ENCODE measurements around the gene PPIAL4G. TPM values are rescaled to one million over a fixed set of nuclear protein-coding genes. Genes with fewer than 3 reads are reported as not detected.
"Not testable (repeated sequence)": the region's sequence is repeated elsewhere in the genome, so short reads cannot be mapped to it uniquely, and the experiment has no call there.

The PPIAL4G gene
- under 1 TPM; 0.33 to 0.50 (median 0.43) TPM for total RNA-seq
- 2.3 TPM for total RNA-seq (2013)

GRCh38 chr1:148483029-148483428 lies at the start of gene PPIAL4G:
Gene PPIAL4G (minus strand): TSS chr1:148483302. CDS start chr1:148483252, 50 bp downstream.
- H3K27me3 Mint-ChIP-seq (ENCODE audit: low read depth in 2 of 2); DNase-seq; H3K9me3 ChIP-seq (ENCODE audit: control insufficient read depth, insufficient read depth, low read length); H3K4me3 ChIP-seq (ENCODE audit: low read length); H3K27ac ChIP-seq (ENCODE audit: low read length); H3K4me1 Mint-ChIP-seq; H3K4me1 ChIP-seq (ENCODE audit: control insufficient read depth, insufficient read depth, low read length); ATAC-seq; H3K36me3 ChIP-seq (ENCODE audit: control insufficient read depth, insufficient read depth, low read length); H3K27me3 ChIP-seq (ENCODE audit: control insufficient read depth, insufficient read depth, low read length); H3K9me3 Mint-ChIP-seq; intact Hi-C loops (cut with micrococcal nuclease); H3K36me3 Mint-ChIP-seq: not testable (repeated sequence)
- peak within 1 kb of the TSS in 1 of 2 donors; percentile 58 for H3K27ac Mint-ChIP-seq
- peak within 1 kb of the TSS; percentile 40 for H3K4me3 Mint-ChIP-seq
- WGBS (ENCODE audit: insufficient coverage), result 90% methylated on average over 11 of the region's 12 CpGs

- H3K27ac ChIP-seq (ENCODE audit: low read length); H3K27me3 ChIP-seq (ENCODE audit: control insufficient read depth, insufficient read depth, low read length); H3K36me3 Mint-ChIP-seq; H3K36me3 ChIP-seq (ENCODE audit: control insufficient read depth, insufficient read depth, low read length); H3K27me3 Mint-ChIP-seq (ENCODE audit: low read depth in 2 of 2); H3K4me1 ChIP-seq (ENCODE audit: control insufficient read depth, insufficient read depth, low read length); H3K9me3 Mint-ChIP-seq; ATAC-seq; H3K27ac Mint-ChIP-seq; H3K4me3 Mint-ChIP-seq; H3K9me3 ChIP-seq (ENCODE audit: control insufficient read depth, insufficient read depth, low read length); intact Hi-C loops (cut with micrococcal nuclease); H3K4me3 ChIP-seq (ENCODE audit: low read length); H3K4me1 Mint-ChIP-seq; DNase-seq: not testable (repeated sequence)
- WGBS (ENCODE audit: insufficient coverage), result 100% methylated on average over 2 of the region's 4 CpGs
These were observed 49.1 kb upstream of the PPIAL4G start for GRCh38 chr1:148532158-148532557.

GRCh38 chr1:148529101-148529567 lies 46.0 kb upstream of the PPIAL4G start:
- ATAC-seq; H3K27me3 ChIP-seq (ENCODE audit: control insufficient read depth, insufficient read depth, low read length); intact Hi-C loops (cut with micrococcal nuclease); H3K9me3 Mint-ChIP-seq; H3K36me3 ChIP-seq (ENCODE audit: control insufficient read depth, insufficient read depth, low read length); H3K36me3 Mint-ChIP-seq; H3K4me1 Mint-ChIP-seq; H3K27me3 Mint-ChIP-seq (ENCODE audit: low read depth in 2 of 2); H3K9me3 ChIP-seq (ENCODE audit: control insufficient read depth, insufficient read depth, low read length): not testable (repeated sequence)
- DNase-seq, result peak; percentile 47 to 67
- Mint-ChIP-seq H3K4me3 (peak overlapping the region; percentile 82), H3K27ac (peak overlapping the region; percentile 77 to 86)
- peak overlapping the region; percentile 24 for H3K4me3 ChIP-seq (ENCODE audit: low read length)
- 34% methylated on average over 5 of the region's 25 CpGs for WGBS (ENCODE audit: insufficient coverage)
- H3K27ac ChIP-seq (ENCODE audit: low read length), result peak overlapping the region; percentile 35
- peaks cover 19% of the 10 kb centered on the region for H3K4me1 ChIP-seq (ENCODE audit: control insufficient read depth, insufficient read depth, low read length)

DNA sequence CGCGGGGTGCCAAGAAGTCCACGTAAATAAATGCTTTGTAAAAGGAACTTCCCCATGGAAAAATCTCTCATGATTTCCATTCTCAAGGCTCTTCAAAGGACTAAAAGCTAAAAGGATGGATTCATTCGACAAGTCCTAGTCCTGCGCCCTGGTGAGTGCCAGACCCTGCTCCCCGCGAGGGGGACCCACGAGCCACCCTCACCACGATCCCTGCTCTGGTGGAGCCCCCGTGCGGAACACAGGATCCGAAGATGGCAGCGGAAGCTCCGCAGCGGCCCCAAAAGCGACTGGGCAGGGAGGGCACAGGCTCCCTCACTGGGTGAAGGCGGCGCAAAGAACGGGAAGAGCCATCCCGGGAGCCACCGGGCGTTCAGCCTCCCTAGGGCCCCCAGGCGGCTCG lies 45.5 kb upstream of the PPIAL4G start:
- H3K4me1 ChIP-seq (ENCODE audit: control insufficient read depth, insufficient read depth, low read length), result peaks cover 19% of the 10 kb centered on the region
- H3K9me3 Mint-ChIP-seq; H3K4me1 Mint-ChIP-seq; H3K27me3 Mint-ChIP-seq (ENCODE audit: low read depth in 2 of 2); intact Hi-C loops (cut with micrococcal nuclease); H3K27ac Mint-ChIP-seq; H3K4me3 ChIP-seq (ENCODE audit: low read length); H3K36me3 ChIP-seq (ENCODE audit: control insufficient read depth, insufficient read depth, low read length); H3K4me3 Mint-ChIP-seq; H3K9me3 ChIP-seq (ENCODE audit: control insufficient read depth, insufficient read depth, low read length); H3K27ac ChIP-seq (ENCODE audit: low read length); H3K27me3 ChIP-seq (ENCODE audit: control insufficient read depth, insufficient read depth, low read length); H3K36me3 Mint-ChIP-seq; ATAC-seq: not testable (repeated sequence)
- WGBS (ENCODE audit: insufficient coverage), result 0% methylated on average over 2 of the region's 24 CpGs
- peak in 1 of 2 donors; percentile 29 for DNase-seq

DNA sequence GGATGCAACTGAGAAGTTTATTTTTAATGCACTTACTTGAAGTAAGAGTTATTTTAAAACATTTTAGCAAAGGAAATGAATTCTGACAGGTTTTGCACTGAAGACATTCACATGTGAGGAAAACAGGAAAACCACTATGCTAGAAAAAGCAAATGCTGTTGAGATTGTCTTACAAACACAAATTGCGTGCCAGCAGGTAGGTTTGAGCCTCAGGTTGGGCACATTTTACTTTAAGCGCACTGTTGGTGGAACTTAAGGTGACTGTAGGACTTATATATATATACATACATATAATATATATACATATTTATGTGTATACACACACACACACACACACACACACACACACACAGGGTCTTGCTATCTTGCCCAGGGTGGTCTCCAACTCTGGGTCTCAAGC lies 43.5 kb upstream of the PPIAL4G start:
- peaks cover 19% of the 10 kb centered on the region for H3K4me1 ChIP-seq (ENCODE audit: control insufficient read depth, insufficient read depth, low read length)
- H3K4me3 ChIP-seq (ENCODE audit: low read length); H3K36me3 ChIP-seq (ENCODE audit: control insufficient read depth, insufficient read depth, low read length); H3K36me3 Mint-ChIP-seq; H3K27me3 Mint-ChIP-seq (ENCODE audit: low read depth in 2 of 2); H3K9me3 Mint-ChIP-seq; H3K27me3 ChIP-seq (ENCODE audit: control insufficient read depth, insufficient read depth, low read length); intact Hi-C loops (cut with micrococcal nuclease); ATAC-seq; H3K27ac ChIP-seq (ENCODE audit: low read length); H3K4me3 Mint-ChIP-seq; H3K9me3 ChIP-seq (ENCODE audit: control insufficient read depth, insufficient read depth, low read length); H3K27ac Mint-ChIP-seq: not testable (repeated sequence)
- H3K4me1 Mint-ChIP-seq, result peaks cover 7 to 14% of the 10 kb centered on the region in 2 donors
- DNase-seq, result peak in 1 of 2 donors; percentile 49
- no CpG with 5 or more reads among the region's 2 CpGs for WGBS (ENCODE audit: insufficient coverage)

DNA sequence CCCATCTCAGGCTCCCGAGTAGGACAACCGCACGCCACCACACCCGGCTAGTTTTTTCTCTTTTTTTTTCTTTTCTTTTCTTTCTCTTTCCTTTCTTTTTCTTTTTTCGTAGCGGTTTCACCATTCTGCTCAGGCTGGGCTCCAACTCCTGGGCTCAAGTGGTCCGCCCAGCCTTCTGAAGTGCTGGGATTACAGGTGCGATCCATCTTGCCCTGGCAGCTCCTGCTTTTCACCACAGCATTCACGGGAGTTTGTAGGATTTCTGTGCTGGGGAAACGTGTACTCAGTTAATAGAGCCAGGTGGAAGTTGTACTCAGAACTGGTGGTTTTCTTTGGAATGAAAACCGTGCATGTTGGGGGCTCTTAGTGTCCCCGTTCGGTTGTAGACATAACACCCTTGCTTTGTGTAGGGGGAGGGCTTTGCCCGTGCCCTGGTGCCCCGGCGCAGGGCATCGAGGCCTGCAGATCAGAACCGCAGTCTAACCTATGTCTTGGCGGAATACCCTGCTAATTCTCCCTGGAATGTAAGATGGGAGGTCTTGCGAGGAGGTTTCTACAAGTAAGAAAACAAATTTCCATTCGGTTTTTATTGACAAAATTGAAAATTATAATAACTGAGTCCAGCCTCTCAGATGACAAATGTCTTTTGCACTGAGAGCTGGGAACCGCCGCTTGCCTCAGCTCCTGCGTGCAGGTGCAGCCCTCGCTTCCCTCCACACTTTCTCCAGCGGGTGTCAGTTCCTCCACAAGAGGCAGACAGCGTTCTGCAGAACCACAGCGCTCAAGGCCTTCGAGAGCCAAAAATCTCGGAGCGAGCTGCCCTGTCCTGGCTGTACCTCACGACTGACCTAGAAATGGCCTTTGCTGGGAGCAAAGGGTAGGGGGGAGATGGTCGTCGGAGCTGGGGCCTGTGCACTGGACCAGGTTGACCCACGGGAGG lies 40.4 kb upstream of the PPIAL4G start:
- H3K27me3 ChIP-seq (ENCODE audit: control insufficient read depth, insufficient read depth, low read length); intact Hi-C loops (cut with micrococcal nuclease); H3K27me3 Mint-ChIP-seq (ENCODE audit: low read depth in 2 of 2); H3K36me3 Mint-ChIP-seq; H3K36me3 ChIP-seq (ENCODE audit: control insufficient read depth, insufficient read depth, low read length); DNase-seq; H3K9me3 ChIP-seq (ENCODE audit: control insufficient read depth, insufficient read depth, low read length); H3K9me3 Mint-ChIP-seq: not testable (repeated sequence)
- peak overlapping the region; percentile 98 for H3K27ac Mint-ChIP-seq
- peak; percentile 16 to 21 (median 16) for ATAC-seq
- Histone ChIP-seq H3K27ac (ENCODE audit: low read length) (peak overlapping the region; percentile 74), H3K4me3 (ENCODE audit: low read length) (peak overlapping the region; percentile 52), H3K4me1 (ENCODE audit: control insufficient read depth, insufficient read depth, low read length) (peaks cover 17% of the 10 kb centered on the region)
- 0% methylated on average over 4 of the region's 35 CpGs for WGBS (ENCODE audit: insufficient coverage)
- H3K4me3 Mint-ChIP-seq, result peak overlapping the region; percentile 98
- H3K4me1 Mint-ChIP-seq, result peaks cover 7 to 14% of the 10 kb centered on the region in 2 donors

DNA sequence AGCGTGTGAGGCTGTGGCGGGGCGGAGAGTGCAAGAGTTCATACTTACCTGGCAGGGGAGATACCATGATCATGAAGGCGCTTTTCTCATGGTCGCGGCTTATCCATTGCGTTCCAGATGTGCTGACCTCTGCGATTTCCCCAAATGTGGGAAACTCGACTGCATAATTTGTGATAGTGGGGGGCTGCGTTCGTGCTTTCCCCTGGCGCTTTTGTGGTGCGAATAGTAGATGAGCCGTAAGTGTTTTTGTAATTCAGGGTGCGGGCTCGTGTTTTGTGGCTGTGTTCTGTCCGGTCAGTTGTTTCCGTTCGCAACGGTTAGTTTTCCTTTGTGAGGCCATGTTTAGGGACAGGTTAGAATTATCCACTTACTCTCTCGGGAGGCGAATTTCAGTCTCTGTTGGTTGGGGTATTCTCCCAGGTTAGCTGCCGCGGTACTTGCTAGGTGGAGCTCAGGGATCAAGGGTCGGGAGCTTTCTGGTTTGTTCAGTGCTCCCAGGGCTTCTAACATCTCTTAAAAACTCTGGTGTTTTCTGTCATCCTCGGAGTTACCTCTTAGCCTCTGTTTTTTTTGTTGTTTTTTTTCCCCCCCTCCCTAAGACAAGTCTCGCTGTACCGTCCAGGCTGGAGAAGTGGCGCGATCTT lies 39.6 kb upstream of the PPIAL4G start:
- Histone ChIP-seq H3K27ac (ENCODE audit: low read length) (peak overlapping the region; percentile 74), H3K4me3 (ENCODE audit: low read length) (peak overlapping the region; percentile 52), H3K4me1 (ENCODE audit: control insufficient read depth, insufficient read depth, low read length) (peaks cover 14% of the 10 kb centered on the region)
- H3K27me3 ChIP-seq (ENCODE audit: control insufficient read depth, insufficient read depth, low read length); H3K9me3 Mint-ChIP-seq; H3K36me3 ChIP-seq (ENCODE audit: control insufficient read depth, insufficient read depth, low read length); H3K27me3 Mint-ChIP-seq (ENCODE audit: low read depth in 2 of 2); H3K36me3 Mint-ChIP-seq; H3K9me3 ChIP-seq (ENCODE audit: control insufficient read depth, insufficient read depth, low read length); intact Hi-C loops (cut with micrococcal nuclease): not testable (repeated sequence)
- ATAC-seq (peak; percentile 65 to 89 (median 73)), DNase-seq (peak; percentile 76 to 96)
- H3K4me1 Mint-ChIP-seq, result peaks cover 7 to 14% of the 10 kb centered on the region in 2 donors
- H3K27ac Mint-ChIP-seq, result peak overlapping the region; percentile 98
- WGBS (ENCODE audit: insufficient coverage), result 0% methylated on average over 22 of the region's 30 CpGs
- peak overlapping the region; percentile 98 for H3K4me3 Mint-ChIP-seq

All from natural killer cell (primary cell).